PFSK-1 (cell line): Measurements from ENCODE around the gene MYO3A.

Source experiments
- POLR2AphosphoS5 ChIP-seq: IDR thresholded peaks from 2 replicates; pipeline ENCODE4 v1.6.1; 2012; ENCODE audit warnings: low read depth, mild to moderate bottlenecking, control low read depth, low read length, moderate library complexity
- REST ChIP-seq, 2 experiments: IDR thresholded peaks; 2 replicates each; pipeline versions ENCODE4 v1.6.1 to v1.8.0; 2011 to 2012; ENCODE audit warnings: low read depth in 2 of 2, low read length in 2 of 2, control low read depth in 1 of 2, inconsistent platforms in 1 of 2, mild to moderate bottlenecking in 1 of 2, moderate library complexity in 1 of 2; ENCODE audit not compliant: insufficient read depth in 1 of 2
- SIN3A ChIP-seq: IDR thresholded peaks from 2 replicates; pipeline ENCODE4 v1.6.1; 2012; ENCODE audit warnings: mild to moderate bottlenecking, low read length, moderate library complexity, borderline replicate concordance; ENCODE audit not compliant: insufficient read depth
- TAF1 ChIP-seq: IDR thresholded peaks from 2 replicates; pipeline ENCODE4 v1.6.1; 2012; ENCODE audit warnings: low read length, control low read depth, borderline replicate concordance; ENCODE audit not compliant: insufficient read depth

GRCh38 chr10:26093229-26093628 lies 159.2 kb downstream of the MYO3A start:
- no peak for TF ChIP-seq POLR2AphosphoS5
- no peak for TF ChIP-seq TAF1
- no peak for TF ChIP-seq REST (IDR thresholded peaks at IDR 0.05; ENCODE audit: insufficient read depth in 1 of 2, low read depth in 2 of 2, low read length in 2 of 2)
- TF ChIP-seq SIN3A = no peak
